HG03103 (cell line): ENCODE data around the gene S100B.
A peak's percentile ranks its signal among the peaks of the same experiment; 100 is the strongest.
"Not testable (repeated sequence)": the region's sequence is repeated elsewhere in the genome, so short reads cannot be mapped to it uniquely, and the experiment has no call there.

Source experiments
- ATAC-seq: cut with Tn5 transposase; IDR thresholded peaks from one replicate; pipeline ENCODE4 v1.9.1; 2021; ENCODE audit warnings: low read depth; ENCODE audit not compliant: unreplicated experiment

S100B gene

DNA sequence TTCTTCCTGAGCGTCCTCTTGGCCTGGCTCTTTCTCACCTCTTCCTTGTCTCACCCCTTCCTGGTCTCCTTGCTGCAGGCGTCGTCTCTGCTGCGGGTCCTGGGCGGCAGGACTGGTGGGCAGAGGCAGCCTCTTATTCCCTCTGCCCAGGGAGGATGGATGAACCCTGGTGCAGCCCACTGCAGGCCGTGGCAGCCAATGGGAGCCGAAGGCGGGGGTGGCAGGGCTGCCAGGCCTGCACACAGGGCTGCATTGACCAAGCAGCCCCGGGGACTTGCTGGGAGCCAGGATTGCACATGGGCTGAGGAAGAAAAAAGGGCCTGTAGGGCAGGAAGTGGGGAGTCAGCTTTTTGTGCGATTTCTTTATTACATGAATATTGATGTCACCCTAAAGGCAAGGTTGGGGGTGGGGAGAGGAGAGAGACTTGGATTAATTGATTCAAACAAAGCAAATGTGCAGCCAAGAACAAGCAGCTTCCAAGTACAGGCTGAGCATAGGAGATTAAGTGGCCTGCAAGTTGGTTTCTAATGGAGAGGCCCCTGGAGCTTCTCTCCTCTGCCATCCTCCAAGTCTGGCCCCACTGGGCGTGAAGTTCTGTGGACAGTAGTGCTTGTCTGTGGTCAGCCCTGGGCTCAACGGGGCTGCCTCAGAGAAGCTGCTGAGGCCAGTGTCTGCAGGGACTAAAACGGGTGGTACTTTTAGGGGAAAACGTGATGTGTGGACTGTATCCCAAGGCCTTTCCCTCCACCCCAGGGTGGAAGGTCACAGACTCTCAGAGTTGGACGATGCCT, at the start of gene S100B:
TSS of gene S100B (minus strand) at position 108 of the 792 bp plus-strand sequence. CDS start 2,667 bp downstream, outside the sequence.
- no peak for ATAC-seq

DNA sequence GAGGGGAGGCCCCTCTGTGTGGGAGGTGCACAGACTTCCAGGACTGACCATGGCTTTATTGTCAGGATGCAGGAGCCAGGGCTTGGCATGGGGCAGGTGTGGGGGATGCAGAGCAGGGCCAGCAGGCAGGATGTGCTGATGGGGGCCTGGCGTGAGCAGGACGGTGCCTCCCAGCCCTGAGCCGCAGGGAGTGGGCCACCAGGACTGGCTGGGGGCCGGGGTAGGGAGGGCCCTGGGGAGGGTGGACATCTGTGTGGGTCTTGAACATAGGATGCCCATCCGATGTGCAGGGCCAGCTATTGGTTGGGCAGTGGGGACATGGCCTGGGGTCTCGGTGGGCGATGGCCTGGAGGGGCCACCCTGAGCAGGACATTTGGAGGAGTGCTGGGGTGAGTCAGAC, 46.2 kb upstream of the S100B start:
- ATAC-seq: no peak

DNA sequence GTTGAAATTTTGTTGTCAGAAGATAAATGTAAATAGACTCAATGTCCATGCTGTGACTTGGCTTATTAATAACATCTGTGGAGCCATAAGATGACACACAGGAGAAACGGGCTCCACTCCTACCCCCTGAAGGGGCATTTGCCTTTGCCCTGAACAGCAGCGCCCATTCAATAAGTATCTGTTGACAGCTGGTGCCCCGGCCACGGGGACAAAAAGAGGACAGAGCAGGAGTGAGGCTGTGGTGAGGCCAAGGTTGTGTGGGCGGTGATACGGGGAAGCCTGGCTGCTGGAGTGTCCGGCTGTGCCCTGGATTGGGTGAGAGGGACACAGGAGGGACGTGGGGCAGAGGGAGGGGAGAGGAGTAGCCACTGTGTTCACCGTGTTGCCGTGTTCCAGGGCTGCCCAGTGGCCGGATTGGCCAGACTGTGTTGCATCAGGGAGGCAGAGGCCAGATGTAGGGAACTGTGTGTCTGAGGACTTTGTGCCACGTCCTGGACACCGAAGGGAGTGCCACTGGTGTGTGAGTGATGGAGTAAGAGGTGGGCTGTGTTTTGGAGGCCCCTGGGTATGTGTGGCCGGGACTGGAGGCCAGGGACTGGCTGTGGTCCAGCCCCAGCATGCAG, 45.7 kb upstream of the S100B start:
- no peak for ATAC-seq

DNA sequence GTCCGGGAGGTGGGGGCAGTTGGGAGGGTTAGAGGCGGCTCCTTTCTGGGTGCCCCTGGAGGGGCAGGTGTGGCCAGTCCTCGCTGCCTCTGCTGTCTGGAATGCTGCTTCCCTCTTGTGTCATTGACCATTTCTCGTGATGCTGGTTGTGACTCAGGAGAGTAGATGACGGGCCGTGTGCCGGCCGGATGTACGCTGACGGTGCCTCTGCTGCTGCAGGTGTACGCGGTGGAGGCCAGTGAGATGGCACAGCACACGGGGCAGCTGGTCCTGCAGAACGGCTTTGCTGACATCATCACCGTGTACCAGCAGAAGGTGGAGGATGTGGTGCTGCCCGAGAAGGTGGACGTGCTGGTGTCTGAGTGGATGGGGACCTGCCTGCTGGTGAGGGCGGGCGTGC, 44.5 kb upstream of the S100B start:
- no peak for ATAC-seq

DNA sequence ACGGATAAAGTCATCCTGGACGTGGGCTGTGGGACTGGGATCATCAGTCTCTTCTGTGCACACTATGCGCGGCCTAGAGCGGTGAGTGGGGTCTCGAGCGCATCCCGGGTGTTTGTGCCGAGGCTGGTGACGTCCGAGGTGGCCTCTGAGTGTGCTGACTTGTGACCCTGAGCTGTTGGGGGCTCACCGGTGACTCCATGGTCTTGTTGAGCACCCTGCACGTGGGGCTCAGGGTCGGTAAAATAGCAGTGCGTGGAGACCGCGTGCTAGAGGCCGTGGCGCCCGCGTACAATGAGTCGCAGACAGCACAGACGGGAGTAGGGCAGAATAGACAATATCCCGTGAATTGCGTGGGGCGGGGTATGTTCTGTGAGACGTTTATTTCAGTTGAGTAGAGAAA, 43.7 kb upstream of the S100B start:
- ATAC-seq: no peak

DNA sequence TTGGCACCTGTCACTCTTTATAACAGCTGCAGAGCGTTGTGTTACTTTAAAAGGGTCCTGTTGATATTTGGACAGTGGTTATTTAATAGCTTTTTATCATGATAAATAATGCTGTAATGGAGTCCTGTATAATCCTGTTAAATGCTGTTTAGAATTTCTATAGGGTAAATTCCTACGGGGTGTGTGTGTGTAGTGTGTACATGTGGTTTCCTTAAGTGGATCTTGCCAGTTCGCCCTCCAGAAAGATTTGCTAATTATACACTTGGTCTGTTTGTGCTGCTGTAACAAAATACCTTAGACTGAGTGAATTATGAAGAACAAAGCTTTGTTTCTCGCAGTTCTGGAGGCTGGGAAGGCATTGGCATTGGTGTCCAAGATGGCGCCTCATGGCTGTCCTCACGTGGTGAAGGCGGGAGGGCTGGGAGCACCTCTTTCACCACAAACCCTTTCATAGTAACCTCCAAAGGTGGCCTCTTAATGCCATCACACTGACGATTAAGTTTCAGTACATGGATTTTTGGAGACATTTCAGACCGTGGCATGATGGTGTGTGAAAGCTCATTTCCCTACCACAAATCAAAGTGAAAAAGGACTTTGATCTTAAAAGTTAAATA, 41.8 kb upstream of the S100B start:
- no peak for ATAC-seq

DNA sequence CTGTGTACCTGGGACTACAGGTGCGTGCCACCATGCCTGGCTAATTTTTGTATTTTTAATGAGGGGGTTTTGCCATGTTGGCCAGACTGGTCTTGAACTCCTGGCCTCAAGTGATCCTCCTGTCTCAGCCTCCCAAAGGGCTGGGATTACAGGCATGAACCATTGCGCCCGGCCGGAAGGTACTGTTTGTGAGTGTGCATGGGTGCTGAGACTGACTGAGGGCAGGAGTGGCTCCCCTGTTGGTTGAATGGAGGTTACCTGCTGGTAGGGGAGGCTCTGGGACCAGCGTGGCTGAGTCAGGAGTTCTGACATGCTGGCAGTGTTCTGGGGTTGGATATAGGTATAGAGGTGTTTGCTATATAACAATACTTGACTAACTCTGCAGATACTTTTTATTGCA, 41.0 kb upstream of the S100B start:
- ATAC-seq: no peak

DNA sequence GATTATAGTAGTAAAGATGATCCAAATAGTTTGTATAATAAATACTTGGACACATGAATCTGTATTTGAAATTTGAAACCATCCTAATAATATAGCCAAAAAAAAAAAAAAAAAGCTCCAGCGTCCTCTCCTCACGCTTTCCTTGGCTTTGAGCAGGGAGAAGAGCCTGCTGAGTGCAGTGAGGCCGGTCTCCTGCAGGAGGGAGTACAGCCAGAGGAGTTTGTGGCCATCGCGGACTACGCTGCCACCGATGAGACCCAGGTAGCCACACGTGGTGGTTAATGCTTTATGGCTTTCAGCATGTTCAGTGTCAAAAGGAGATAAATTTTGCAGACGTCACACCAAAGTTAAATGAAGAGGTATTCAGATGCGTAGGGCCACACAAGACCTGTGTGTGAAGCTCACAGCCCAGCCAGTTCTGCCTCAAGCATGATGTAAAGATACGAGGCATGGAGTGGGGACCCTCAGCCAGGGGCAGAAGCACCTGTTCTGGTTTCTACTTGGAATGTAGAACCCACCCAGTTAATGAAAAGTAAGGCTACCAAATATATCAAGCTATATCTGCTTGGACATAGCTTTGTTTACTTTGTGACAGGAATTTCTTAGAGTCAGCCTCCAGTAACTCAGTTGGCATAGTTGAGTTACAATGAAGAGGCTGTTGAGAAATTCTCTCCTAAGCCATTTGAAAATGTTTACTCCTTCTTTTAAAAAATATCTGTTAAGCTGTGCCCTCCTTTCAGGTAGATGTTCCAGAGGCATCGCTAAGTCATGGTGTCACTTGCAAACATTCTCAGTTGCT, 38.7 kb upstream of the S100B start:
- ATAC-seq: no peak

DNA sequence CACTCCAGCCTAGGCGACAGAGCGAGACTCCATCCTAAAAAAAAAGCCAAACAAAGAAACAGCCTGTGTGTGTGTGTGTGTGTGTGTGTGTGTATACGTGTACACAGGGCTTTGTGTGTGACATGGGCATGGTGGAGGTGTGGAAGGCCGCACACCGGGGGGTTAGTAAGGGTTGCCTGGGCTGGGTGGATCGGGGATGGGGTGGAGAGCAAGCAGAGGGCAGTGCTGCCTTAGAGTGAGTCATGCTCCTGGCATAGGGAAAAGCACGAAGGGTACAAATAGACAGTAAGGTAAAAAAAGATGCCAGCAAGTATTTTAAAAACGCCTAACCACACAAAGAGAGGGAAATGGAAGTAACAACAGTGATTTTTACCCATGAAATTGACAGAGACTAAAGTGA, 36.8 kb upstream of the S100B start:
- ATAC-seq: no peak

DNA sequence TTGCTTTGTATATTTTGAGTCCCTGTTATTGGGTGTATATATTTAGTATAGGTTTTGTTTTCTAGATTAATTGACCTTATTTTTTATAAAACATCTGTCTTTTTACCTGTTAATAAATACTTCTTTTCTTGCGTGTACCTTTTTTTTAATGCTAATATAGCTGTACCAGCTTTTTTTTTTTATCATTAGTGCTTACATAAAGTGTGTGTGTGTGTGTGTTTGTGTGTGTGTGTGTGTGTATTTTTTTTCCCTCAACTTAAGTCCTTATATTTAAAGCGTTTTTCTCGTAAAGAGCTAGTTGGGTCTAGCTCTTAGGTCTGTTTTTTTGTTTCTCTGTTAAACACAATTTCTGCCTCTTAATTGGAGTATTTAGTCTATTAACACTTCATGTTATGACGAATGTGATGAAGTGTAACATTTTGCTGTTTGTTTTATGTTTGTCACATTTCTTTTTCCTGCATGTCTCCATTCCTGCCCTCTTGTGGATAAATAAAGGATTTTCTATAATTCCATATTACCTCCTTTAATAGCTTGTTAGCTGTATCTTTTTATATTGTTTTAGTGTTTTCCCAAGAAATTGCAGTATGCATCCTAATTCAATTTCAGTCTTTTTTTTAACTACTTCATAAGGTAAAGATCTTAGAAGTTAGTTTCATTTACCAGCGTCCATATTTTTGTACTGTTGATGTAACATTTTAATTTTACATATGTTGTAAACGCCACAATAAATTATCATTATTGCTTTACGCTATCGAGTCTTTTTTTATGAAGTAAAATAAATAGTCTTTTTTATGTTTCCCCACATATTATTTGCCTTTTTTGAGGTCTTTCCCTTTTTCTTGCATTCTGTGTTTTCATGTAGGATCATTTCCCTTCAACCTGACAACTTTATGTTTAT, 34.9 kb upstream of the S100B start:
- ATAC-seq: no peak

DNA sequence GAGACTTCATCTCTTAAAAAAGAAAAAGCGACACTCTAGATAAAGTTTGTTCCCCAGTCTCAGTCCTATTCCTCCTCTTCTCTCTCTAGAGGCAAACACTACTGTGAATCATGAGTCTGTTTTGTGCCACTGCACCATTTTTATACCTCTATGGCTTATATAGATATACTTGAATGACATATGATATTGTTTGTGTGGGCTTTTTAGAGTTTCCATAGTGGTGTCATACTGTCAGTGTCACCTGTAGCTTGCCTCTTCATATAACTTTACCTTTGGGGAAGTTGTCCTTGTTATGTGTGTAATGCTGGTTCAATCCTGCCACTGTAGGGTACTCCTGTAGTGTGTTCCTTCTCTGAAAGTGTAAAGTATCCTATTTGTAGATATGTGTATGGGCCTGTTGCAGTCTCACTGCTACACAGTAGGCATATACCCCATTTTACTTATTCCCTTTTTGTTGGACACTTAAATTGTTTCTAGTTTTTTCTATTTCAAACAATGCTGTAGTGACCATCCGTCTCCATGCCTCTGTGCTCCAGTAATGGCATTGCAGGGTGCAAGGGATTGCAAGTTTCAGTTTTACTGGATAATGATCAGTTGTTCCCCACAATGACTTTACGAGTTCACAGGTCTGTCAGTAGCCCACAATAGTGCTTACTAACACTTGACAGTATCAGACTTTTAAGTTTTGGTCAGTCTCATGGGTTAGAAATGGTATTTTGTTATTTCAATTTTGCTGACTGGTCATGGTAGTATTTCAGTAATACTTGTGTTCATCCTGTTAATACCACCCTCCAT, 33.3 kb upstream of the S100B start:
- no peak for ATAC-seq

DNA sequence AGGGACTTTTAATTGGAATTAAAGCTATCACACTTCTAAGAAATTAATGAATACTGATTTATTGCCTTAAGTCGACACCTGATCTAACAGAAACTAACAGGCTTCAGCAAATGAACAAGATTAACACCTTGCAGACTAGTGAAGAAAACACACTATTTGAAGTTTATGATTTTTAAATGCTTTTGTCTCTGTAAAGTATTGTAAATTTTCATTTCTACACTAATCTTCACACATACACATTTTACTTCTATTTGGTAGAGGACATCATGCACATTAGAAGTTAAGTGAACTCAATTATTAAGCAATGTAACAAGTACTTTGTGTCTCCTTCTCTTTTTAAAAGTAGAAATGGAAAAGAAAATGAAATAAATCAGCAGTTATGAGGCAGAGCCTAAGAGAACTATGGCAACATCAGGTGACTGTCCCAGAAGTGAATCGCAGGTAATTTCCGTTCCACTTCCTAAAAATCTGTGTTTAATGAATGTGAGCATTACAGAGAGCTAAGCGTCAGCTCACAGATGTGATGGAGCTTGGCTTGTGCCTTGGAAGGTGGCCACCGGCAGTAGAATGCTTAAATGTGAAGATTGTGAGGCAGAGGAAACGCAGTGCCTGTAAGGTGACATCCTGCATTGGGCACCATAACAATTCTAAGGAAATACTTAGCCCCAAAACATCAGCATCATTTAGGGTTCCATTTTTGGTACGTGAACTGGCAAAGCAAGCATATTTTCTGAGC, 31.8 kb upstream of the S100B start:
- ATAC-seq: no peak

DNA sequence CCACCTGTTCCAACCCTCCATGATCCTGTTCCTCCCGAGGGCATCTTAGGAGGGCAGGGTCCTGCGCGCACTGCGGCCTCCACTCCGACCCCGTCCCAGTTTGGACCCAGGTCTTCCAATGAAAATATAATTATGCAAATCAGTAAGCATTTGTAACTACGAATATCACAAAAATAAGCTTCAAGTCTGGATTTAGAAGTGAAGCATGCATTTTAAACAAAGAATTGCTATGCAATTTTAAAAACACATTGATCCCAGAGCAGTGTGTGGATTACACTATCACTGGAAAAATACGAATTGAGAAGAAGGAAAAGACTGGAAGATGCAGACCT, 31.3 kb upstream of the S100B start:
- no peak for ATAC-seq

DNA sequence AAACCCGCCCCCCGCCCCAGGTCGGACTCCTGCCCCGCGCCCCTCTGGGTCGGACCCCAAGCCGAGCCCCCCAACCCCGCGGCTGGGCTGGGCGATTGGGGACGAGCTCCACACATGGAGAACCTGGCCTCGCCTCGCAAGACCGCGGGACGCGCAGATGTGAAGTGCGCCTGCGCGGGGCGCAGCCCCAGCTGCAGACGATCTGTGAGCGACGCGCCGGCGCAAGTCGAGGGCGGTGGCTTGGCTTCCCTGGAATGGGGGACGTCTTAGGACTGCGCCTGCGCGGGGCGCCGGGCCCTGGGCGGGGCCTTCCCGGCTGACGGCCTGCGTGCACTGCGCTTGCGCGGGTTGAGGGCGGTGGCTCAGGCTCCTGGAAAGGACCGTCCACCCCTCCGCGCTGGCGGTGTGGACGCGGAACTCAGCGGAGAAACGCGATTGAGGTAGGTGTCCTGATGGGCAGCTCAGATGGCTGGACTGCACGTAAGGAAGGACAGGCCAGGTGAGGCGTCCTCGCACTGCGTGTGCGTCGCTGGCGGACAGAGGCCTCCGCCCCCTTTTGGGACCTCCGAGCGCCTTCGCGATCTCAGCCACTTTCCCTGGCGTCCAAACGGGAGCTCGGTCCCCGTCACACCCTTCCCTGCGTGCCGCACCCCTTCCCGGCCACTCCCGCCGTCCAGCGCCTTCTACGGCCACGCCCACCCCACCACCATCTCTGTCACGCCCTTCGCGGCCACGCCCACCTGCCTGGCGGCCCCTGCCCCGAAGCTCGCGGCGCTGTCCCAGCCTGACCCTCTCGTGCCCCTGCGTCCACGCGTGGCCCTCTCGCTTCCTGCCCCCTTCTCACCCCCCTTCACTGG, 30.7 kb upstream of the S100B start, which contains the start of gene PRMT2:
TSS of gene PRMT2 (plus strand) at position 351 of the 857 bp plus-strand sequence. CDS start 1,278 bp downstream, outside the sequence.
- peak; percentile 84 for ATAC-seq

DNA sequence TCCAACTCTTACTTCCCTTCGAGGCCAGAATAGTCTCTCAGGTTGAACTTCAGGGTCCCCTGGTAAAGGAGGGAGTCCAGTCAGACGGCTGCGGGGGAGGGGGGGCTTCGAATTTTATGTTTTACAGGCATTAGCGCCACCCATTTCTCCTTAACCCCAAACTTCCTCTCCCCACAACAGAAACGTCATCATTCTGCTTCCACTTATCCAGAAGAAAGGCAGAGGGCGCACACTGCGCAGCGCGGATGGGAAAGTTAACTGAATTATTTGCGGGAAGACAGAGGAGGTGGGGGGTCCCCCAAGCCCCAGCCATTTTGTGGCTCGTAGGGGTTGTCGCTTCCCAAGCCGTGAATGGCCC, 30.1 kb upstream of the S100B start:
- peak; percentile 6 for ATAC-seq

DNA sequence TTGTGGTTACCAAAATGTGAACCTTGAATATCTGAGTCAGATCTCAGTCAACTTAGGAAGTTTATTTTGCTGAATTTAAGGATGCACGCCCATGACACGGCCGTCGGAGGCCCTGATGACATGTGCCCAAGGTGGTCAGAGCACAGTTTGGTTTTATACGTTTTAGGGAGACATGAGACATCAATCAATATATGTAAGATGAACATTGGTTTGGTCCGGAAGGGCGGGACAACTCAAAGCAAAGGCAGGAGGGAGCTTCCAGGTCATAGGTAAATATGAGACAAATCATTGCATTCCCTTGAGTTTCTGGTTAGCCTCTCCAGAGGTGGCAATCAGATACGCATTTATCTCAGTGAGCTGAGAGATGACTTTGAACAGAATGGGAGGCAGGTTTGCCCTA, 29.5 kb upstream of the S100B start:
- ATAC-seq: no peak

DNA sequence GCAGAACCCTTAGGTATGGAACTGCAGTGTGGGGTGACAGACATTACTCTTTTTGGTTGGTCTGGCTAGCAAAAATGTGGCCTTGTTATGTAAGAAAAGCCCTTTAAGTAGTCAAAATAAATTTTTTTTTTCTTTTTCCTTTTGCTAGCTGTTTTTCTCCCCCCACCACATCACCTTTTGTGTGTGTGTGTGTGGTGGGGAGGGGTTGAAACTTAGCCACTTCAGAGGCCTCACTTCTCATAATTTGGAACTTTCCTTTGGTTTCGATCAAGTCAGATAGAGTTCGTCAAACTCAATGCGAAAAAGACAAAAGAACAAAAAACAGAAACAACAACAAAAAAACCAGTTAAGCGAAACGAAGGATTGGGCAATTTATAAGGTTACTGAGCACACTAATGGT, 28.7 kb upstream of the S100B start:
- ATAC-seq: no peak

DNA sequence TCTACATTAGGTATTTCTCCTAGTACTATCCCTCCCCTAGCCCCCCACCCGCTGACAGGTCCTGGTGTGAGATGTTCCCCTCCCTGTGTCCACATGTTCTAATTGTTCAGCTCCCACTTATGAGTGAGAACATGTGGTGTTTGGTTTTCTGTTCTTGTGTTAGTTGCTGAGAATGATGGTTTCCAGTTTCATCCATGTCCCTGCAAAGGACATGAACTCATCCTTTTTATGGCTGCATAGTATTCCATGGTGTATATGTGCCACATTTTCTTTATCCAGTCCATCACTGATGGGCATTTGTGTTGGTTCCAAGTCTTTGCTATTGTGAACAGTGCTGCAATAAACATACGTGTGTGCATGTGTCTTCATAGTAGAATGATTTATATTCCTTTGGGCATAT, 26.0 kb upstream of the S100B start:
- ATAC-seq: not testable (repeated sequence)
